Neural cell (in vitro differentiated cells): ENCODE results near the gene GTF2H3. TPM values are rescaled to one million over a fixed set of nuclear protein-coding genes. Genes with fewer than 3 reads are reported as not detected.

Experiments
- H2AFZ ChIP-seq: fragments of 200-600, 300-800 bp; sonication (generic), shearing (Covaris generic); 2 replicates; pipeline ENCODE4 v1.6.0; 2014; ENCODE audit warnings: low read depth, mild to moderate bottlenecking, antibody characterized with exemption, low read length, moderate library complexity
- H3F3A ChIP-seq: fragments of 200-600 bp; shearing (Covaris generic); 2 replicates; pipeline ENCODE4 v1.6.1; 2016; ENCODE audit warnings: mild to moderate bottlenecking, moderate library complexity, mixed read lengths, antibody characterized with exemption, low read length; ENCODE audit not compliant: insufficient read depth, poor library complexity, severe bottlenecking
- H3K27ac ChIP-seq: fragments of 200-600, 300-800 bp; sonication (generic), shearing (Covaris generic); 2 replicates; pipeline ENCODE4 v1.5.1; 2014; ENCODE audit warnings: mild to moderate bottlenecking, low read length, moderate library complexity
- H3K27me3 ChIP-seq: fragments of 300-800, 200-600 bp; sonication (generic), shearing (Covaris generic); 2 replicates; pipeline ENCODE4 v1.6.0; 2014; ENCODE audit warnings: mild to moderate bottlenecking, low read depth, low read length, moderate library complexity; ENCODE audit not compliant: insufficient read depth
- H3K36me3 ChIP-seq: fragments of 300-800, 200-600 bp; sonication (generic), shearing (Covaris generic); 2 replicates; pipeline ENCODE4 v1.5.1; 2014; ENCODE audit warnings: mild to moderate bottlenecking, antibody characterized with exemption, low read length, moderate library complexity; ENCODE audit not compliant: insufficient read depth
- H3K4me2 ChIP-seq: fragments of 300-800, 200-600 bp; sonication (generic), shearing (Covaris generic); 2 replicates; pipeline ENCODE4 v1.6.0; 2014; ENCODE audit warnings: mild to moderate bottlenecking, low read length
- H3K4me3 ChIP-seq: fragments of 300-800, 200-600 bp; sonication (generic), shearing (Covaris generic); 2 replicates; pipeline ENCODE4 v1.5.1; 2014; ENCODE audit warnings: mild to moderate bottlenecking, low read length, moderate library complexity
- H3K79me2 ChIP-seq: fragments of 200-600 bp; shearing (Covaris generic); replicated peaks from 2 replicates; pipeline ENCODE4 v1.6.0; 2014; ENCODE audit warnings: mild to moderate bottlenecking, low read length, moderate library complexity; ENCODE audit not compliant: insufficient read depth
- H3K9ac ChIP-seq: fragments of 300-800, 200-600 bp; sonication (generic), shearing (Covaris generic); 2 replicates; pipeline ENCODE4 v1.6.1; 2016; ENCODE audit warnings: mild to moderate bottlenecking, low read length, mixed read lengths
- H3K9me2 ChIP-seq: fragments of 200-600 bp; shearing (Covaris generic); 2 replicates; pipeline ENCODE4 v1.6.1; 2016; ENCODE audit warnings: mild to moderate bottlenecking, low read length, mixed read lengths; ENCODE audit not compliant: insufficient read depth
- H3K9me3 ChIP-seq: fragments of 200-600, 300-800 bp; sonication (generic), shearing (Covaris generic); 2 replicates; pipeline ENCODE4 v1.6.1; 2016; ENCODE audit warnings: mild to moderate bottlenecking, mixed run types, low read length, moderate library complexity, mixed read lengths
- H4K20me1 ChIP-seq: fragments of 200-600 bp; shearing (Covaris generic); 2 replicates; pipeline ENCODE4 v1.6.1; 2016; ENCODE audit warnings: mild to moderate bottlenecking, mixed run types; ENCODE audit not compliant: insufficient read depth
- EP300 ChIP-seq: fragments of 450-650 bp; conservative IDR thresholded peaks from 2 replicates; pipeline ENCODE4 v1.6.1; 2014; ENCODE audit warnings: antibody characterized with exemption, mild to moderate bottlenecking, moderate library complexity; ENCODE audit not compliant: poor library complexity, severe bottlenecking
- EZH2 ChIP-seq: fragments of 200-600, 300-800 bp; shearing (Covaris generic), sonication (generic); IDR thresholded peaks from 2 replicates; pipeline ENCODE4 v1.6.1; 2014; ENCODE audit warnings: antibody characterized with exemption, low read length, borderline replicate concordance, mild to moderate bottlenecking; ENCODE audit not compliant: insufficient read depth, poor library complexity, severe bottlenecking
- MXI1 ChIP-seq: fragments of 450-650 bp; conservative IDR thresholded peaks from 2 replicates; pipeline ENCODE4 v1.6.1; 2014; ENCODE audit warnings: antibody characterized with exemption, mild to moderate bottlenecking; ENCODE audit not compliant: poor library complexity, severe bottlenecking
- POLR2AphosphoS5 ChIP-seq: IDR thresholded peaks from 2 replicates; pipeline ENCODE4 v1.6.1; 2012
- RAD21 ChIP-seq: fragments of 450-650 bp; conservative IDR thresholded peaks from 2 replicates; pipeline ENCODE4 v1.6.1; 2014; ENCODE audit warnings: antibody characterized with exemption, mild to moderate bottlenecking, moderate library complexity
- SMC3 ChIP-seq: fragments of 450-650 bp; conservative IDR thresholded peaks from 2 replicates; pipeline ENCODE4 v1.6.1; 2014; ENCODE audit warnings: antibody characterized with exemption, mild to moderate bottlenecking, moderate library complexity; ENCODE audit not compliant: poor library complexity
- TAF1 ChIP-seq: IDR thresholded peaks from 2 replicates; pipeline ENCODE4 v1.6.1; 2012; ENCODE audit warnings: low read depth
- polyA plus RNA-seq: library from polyadenylated mRNA; depleted of rRNA; stranded (reverse); fragments of >200 nt; gene quantifications from 2 replicates; pipeline ENCODE4 v1.2.3, GENCODE V29; 2014
- TF ChIP-seq, protein P1 (sequence below): fragments of 450-650 bp; IDR thresholded peaks from 2 replicates; pipeline ENCODE4 v1.5.1; 2014; ENCODE audit warnings: antibody characterized with exemption, mild to moderate bottlenecking, moderate library complexity; ENCODE audit not compliant: poor library complexity, severe bottlenecking
- TF ChIP-seq, protein P2 (sequence below): IDR thresholded peaks from 2 replicates; pipeline ENCODE4 v1.6.1; 2012; ENCODE audit warnings: borderline replicate concordance

The GTF2H3 gene
- polyA plus RNA-seq, 1 donor from 2014 or later = 47.8 TPM

DNA sequence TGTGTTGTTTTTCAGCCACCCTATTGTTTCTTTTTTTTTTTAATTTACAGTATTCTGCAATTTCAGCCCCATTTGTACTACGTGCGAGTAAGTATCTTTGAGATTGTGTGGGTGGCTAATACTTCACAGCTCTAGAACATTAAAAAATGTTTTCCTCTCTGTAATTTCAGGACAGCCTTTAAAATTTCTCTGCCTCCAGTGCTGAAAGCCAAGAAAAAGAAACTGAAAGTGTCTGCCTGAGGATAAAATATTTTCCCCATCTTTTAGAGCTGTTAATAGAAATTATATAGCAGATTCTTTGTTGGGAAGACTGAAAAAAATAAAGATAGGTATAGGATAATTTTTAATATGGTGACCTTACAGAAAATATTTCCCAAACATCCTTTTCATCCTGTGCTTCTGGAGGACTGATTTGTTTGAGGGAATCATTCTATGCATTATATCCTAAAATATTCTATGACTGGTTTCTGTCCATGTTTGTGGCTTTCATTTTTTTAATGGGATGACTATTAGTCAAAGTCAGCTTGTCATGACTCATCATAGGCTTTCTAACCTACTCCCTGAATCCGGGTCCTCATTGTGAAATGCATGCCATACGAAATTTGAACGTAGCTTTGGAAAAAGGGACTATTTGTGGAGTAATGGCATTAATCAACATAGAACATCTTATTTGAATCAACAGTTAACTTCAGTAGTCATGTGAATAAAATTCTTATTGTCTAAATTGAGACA, 26.5 kb downstream of the GTF2H3 start:
- H3K27ac ChIP-seq = no peak overlapping the region
- TF ChIP-seq MXI1 (no peak), RAD21 (no peak), SMC3 (no peak), EP300 (no peak), POLR2AphosphoS5 (no peak), EZH2 (no peak), TAF1 (no peak)
- TF ChIP-seq, protein P1, sequence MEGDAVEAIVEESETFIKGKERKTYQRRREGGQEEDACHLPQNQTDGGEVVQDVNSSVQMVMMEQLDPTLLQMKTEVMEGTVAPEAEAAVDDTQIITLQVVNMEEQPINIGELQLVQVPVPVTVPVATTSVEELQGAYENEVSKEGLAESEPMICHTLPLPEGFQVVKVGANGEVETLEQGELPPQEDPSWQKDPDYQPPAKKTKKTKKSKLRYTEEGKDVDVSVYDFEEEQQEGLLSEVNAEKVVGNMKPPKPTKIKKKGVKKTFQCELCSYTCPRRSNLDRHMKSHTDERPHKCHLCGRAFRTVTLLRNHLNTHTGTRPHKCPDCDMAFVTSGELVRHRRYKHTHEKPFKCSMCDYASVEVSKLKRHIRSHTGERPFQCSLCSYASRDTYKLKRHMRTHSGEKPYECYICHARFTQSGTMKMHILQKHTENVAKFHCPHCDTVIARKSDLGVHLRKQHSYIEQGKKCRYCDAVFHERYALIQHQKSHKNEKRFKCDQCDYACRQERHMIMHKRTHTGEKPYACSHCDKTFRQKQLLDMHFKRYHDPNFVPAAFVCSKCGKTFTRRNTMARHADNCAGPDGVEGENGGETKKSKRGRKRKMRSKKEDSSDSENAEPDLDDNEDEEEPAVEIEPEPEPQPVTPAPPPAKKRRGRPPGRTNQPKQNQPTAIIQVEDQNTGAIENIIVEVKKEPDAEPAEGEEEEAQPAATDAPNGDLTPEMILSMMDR = no peak
- TF ChIP-seq, protein P2, sequence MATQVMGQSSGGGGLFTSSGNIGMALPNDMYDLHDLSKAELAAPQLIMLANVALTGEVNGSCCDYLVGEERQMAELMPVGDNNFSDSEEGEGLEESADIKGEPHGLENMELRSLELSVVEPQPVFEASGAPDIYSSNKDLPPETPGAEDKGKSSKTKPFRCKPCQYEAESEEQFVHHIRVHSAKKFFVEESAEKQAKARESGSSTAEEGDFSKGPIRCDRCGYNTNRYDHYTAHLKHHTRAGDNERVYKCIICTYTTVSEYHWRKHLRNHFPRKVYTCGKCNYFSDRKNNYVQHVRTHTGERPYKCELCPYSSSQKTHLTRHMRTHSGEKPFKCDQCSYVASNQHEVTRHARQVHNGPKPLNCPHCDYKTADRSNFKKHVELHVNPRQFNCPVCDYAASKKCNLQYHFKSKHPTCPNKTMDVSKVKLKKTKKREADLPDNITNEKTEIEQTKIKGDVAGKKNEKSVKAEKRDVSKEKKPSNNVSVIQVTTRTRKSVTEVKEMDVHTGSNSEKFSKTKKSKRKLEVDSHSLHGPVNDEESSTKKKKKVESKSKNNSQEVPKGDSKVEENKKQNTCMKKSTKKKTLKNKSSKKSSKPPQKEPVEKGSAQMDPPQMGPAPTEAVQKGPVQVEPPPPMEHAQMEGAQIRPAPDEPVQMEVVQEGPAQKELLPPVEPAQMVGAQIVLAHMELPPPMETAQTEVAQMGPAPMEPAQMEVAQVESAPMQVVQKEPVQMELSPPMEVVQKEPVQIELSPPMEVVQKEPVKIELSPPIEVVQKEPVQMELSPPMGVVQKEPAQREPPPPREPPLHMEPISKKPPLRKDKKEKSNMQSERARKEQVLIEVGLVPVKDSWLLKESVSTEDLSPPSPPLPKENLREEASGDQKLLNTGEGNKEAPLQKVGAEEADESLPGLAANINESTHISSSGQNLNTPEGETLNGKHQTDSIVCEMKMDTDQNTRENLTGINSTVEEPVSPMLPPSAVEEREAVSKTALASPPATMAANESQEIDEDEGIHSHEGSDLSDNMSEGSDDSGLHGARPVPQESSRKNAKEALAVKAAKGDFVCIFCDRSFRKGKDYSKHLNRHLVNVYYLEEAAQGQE = no peak
- H3K27me3 ChIP-seq = no peaks in the 10 kb centered on the region
- H3K4me2 ChIP-seq = no peak overlapping the region
- no peaks in the 10 kb centered on the region for H3K9me3 ChIP-seq
- H3K79me2 ChIP-seq = no peaks in the 10 kb centered on the region
- H3K4me3 ChIP-seq = no peak overlapping the region
- no peaks in the 10 kb centered on the region for H3F3A ChIP-seq
- H4K20me1 ChIP-seq = no peaks in the 10 kb centered on the region
- peaks cover 5% of the 10 kb centered on the region for H3K36me3 ChIP-seq
- H2AFZ ChIP-seq = no peak overlapping the region
- no peak overlapping the region for H3K9ac ChIP-seq
- H3K9me2 ChIP-seq = no peaks in the 10 kb centered on the region

DNA sequence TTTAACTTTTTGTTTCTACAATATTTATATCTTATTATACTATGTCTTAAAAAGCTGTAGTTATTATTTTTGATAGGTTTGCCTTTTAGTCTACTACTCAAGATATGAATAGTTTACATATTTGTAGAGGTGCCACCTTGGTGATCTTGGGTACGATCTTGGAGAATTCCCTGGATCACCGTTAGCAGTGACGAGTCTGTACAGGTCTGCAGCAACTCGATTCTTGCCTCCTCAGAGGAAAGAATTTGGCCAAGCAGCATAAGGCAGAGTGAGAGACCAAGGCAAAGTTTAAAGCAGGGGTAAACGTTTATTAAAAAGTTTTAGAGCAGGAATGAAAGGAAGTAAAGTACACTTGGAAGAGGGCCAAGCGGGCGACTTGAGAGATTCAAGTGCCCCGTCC, 34.1 kb downstream of the GTF2H3 start:
- Histone ChIP-seq H3K9ac (no peak overlapping the region), H3F3A (no peaks in the 10 kb centered on the region), H3K79me2 (peaks cover 15% of the 10 kb centered on the region), H3K9me2 (no peaks in the 10 kb centered on the region), H4K20me1 (no peaks in the 10 kb centered on the region), H3K27me3 (no peaks in the 10 kb centered on the region), H3K9me3 (no peaks in the 10 kb centered on the region), H3K27ac (no peak overlapping the region), H3K4me2 (no peak overlapping the region), H3K36me3 (no peaks in the 10 kb centered on the region), H3K4me3 (no peak overlapping the region), H2AFZ (no peak overlapping the region)
- TF ChIP-seq EP300 (no peak), TAF1 (no peak), SMC3 (no peak), POLR2AphosphoS5 (no peak), MXI1 (no peak), RAD21 (no peak), EZH2 (no peak)
- TF ChIP-seq, protein P1 = no peak
- TF ChIP-seq, protein P2 = no peak
